ENCODE measurements around the gene BGLAP.

- TF ChIP-seq CTCF (IDR thresholded peaks at IDR 0.05; ENCODE audit: poor library complexity) (no peak), EZH2 (IDR thresholded peaks at IDR 0.05; ENCODE audit: borderline replicate concordance) (no peak)
Observed at GRCh38 chr1:156241311-156241811, 623 bp upstream of the BGLAP start.

Measured in hepatocyte (in vitro differentiated cells).